Measurements from ENCODE around the gene USP20.

USP20 gene

DNA sequence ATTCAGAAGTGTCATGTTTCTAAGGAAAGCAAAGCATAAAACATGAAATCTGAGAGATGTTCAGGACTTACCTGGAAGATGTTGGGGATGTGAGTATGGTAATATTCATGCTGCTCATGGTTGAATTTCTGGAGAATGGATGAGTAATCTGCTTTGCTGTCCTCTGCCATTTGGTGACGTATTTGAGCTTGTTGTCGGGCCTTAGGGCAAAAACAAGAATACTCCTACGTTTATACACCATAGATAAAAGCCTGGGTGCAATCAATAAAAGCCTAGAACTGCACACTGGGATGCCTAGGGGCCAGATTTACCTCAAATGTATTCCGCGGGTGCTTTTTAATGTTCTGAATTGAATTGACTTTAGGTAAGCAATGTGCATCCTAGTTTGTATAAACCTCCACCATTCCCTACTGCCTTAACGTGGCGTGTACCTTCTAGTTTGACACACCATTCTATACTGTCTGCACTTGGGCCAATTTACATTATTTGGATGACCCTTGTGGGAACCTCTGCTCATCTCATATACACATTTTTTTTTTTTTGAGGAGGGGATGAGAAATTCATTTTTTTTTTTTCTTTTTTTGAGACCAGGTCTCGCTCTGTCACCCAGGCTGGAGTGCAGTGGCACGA is 94.4 kb downstream of the USP20 start:
- DNase-seq: no peak

DNA sequence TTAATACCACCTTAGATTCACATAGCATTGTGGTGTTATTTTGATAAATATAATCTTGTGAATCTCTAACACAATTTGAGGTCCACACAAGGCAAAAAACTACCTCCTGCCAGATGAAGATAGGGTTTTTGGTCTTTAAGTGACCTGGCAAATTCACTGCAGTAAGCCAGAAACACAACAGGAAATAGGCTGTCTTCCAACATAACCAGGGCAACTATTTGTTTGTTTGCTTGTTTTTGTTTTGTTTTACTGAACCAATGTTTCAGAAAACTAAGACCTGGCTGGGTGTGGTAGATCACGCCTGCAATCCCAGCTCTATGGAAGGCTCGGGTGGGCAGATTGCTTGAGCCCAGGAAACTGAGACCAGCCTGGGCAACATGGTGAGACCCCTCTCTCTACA is 95.5 kb downstream of the USP20 start:
- no peak for DNase-seq

Measured in CD4-positive, alpha-beta T cell treated with Interferon gamma for 1 hour (primary cell).